Esophagus squamous epithelium (tissue), 5 donors: ENCODE measurements around the gene PLEKHG2. TPM values are rescaled to one million over a fixed set of nuclear protein-coding genes. Genes with fewer than 3 reads are reported as not detected.
A peak's percentile ranks its signal among the peaks of the same experiment; 100 is the strongest.

Experiments used
- DNase-seq: peaks from one replicate; lab custom pipeline; 2025; lab: John Stamatoyannopoulos, UW
- H3K27ac ChIP-seq, 4 donors: fragments of 200-600 bp; sonication (generic); one replicate each; pipeline ENCODE4 v1.5.1; 2016 to 2019; ENCODE audit warnings: mild to moderate bottlenecking in 1 of 4
- H3K27me3 ChIP-seq, 4 donors: fragments of 200-600 bp; sonication (generic); 1 replicate in 3 of 4; 2 replicates in 1 of 4; pipeline versions ENCODE4 v1.5.1 to v1.6.0; 2017 to 2021; ENCODE audit warnings: antibody characterized with exemption in 1 of 4
- H3K36me3 ChIP-seq, 3 donors: fragments of 200-600 bp; sonication (generic); one replicate each; pipeline ENCODE4 v1.5.1; 2016 to 2019
- H3K4me1 ChIP-seq, 3 donors: fragments of 200-600 bp; sonication (generic); one replicate each; pipeline ENCODE4 v1.5.1; 2017 to 2019
- H3K4me3 ChIP-seq, 4 donors: fragments of 200-600 bp; sonication (generic); 1 replicate in 3 of 4; 2 replicates in 1 of 4; pipeline ENCODE4 v1.5.1; 2016 to 2019; ENCODE audit warnings: mild to moderate bottlenecking in 2 of 4, moderate library complexity in 1 of 4
- H3K9me3 ChIP-seq, 3 donors: fragments of 200-600 bp; sonication (generic); one replicate each; pipeline ENCODE4 v1.5.1; 2016 to 2019
- CTCF ChIP-seq, 6 experiments: fragments of 450-650 bp in 4 of 6; fragments of 200-600 bp in 2 of 6; sonication (generic) in 2 of 6; IDR thresholded peaks; one replicate each; pipeline ENCODE4 v1.5.1; 2016 to 2019; ENCODE audit warnings: antibody characterized with exemption in 6 of 6, mild to moderate bottlenecking in 4 of 6, moderate library complexity in 4 of 6
- POLR2A ChIP-seq, 4 donors: fragments of 450-650 bp; IDR thresholded peaks; one replicate each; pipeline ENCODE4 v1.6.1; 2017; ENCODE audit warnings: antibody characterized with exemption in 4 of 4, mild to moderate bottlenecking in 4 of 4, moderate library complexity in 3 of 4
- WGBS, 2 donors: methylation state at CpG; one replicate each; pipeline ENCODE4 v1.1.5; 2018; 5-methylcytosine and 5-hydroxymethylcytosine counted together
- intact Hi-C: fragments of 100-400 bp; cut with DNase I; formaldehyde crosslinking; loops from one replicate; pipeline ENCODE4 v1.15.0; 2022
- total RNA-seq, 4 donors: library from RNA; depleted of rRNA; stranded (reverse); fragments of >200 nt; gene quantifications; one replicate each; pipeline ENCODE4 v1.1.0, GENCODE V29; 2016
- donor health status: DM: yes; HTN: yes; CAD: no.

The PLEKHG2 gene
- 1 to 10 TPM; 4.8 to 9.3 (median 7.6) TPM for total RNA-seq

- TF ChIP-seq POLR2A (IDR thresholded peaks at IDR 0.05), result peak in 3 of 4 donors; percentile 56 to 97 (median 78)
- TF ChIP-seq CTCF (IDR thresholded peaks at IDR 0.05), result peak; percentile 75 to 94 (median 90)
- Histone ChIP-seq H3K36me3 (peaks cover 11 to 19% (median 15%) of the 10 kb centered on the region in 3 donors), H3K9me3 (no peaks in the 10 kb centered on the region), H3K27ac (peak within 1 kb of the TSS; percentile 99), H3K4me1 (peaks cover 19 to 69% (median 32%) of the 10 kb centered on the region in 3 donors), H3K27me3 (no peaks in the 10 kb centered on the region), H3K4me3 (peak within 1 kb of the TSS; percentile 64 to 90 (median 79))
- peak; percentile 96 for DNase-seq
- intact Hi-C loops, result no loop called here
- 0 to 2% methylated on average over 13 to 16 of the region's 60 CpGs for WGBS, 2 donors
Measured at GRCh38 chr19:39412100-39412866, at the start of gene PLEKHG2. Gene PLEKHG2 (plus strand): TSS chr19:39412669. CDS start chr19:39414087, 1,418 bp downstream.

DNA sequence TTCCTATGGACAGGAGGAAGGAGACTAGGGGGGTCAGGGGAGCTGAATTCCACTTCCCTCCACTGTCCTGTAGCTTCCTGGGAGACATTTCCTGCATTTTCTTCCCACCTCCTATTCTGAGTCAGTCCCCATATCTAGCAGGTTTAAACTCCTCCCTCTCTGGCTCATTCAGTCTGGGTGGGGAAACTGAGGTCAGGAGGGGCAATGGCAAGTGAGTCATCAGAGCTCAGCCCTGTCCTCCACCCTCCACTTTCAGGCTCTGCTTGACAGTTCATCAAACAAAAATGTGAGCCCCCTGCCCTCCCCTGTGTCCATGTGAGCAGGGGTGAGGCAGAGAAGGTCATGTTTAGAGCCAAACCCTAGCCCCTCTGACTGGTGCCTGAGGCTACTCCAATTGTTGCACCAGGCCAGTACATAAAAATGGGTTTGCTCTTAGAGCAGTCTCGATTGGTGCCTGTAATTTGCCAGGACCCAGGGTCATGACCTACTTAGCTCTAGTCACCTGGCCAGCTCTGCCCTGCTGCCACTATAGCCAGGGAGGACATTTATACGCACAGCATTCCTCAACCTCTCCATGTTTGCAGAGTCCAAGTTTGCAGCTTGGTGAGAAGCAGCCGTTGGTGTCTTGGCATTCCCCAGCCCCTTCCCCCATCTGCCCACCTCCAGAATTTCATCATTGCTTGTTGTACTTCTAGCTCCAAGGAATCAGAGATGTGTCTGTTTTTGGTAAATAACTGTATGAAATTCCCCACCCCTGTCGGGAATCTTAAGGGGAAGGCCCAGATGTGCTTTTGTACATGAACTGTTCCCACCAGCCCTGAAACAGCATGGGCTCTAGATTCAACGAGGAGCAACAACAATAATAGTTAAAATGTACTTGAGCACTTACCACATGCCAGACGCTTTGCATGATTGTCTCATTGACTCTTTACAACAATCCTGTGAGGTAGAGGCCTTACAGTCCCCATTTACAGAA lies 49.5 kb upstream of the PLEKHG2 start:
- H3K4me3 ChIP-seq, result no peak overlapping the region
- intact Hi-C loops, result no loop called here
- no peak for DNase-seq
- TF ChIP-seq POLR2A (IDR thresholded peaks at IDR 0.05) (no peak), CTCF (IDR thresholded peaks at IDR 0.05) (no peak)
- WGBS, 2 donors, result 63 to 69% methylated on average over 5 of the region's 6 CpGs
- H3K27me3 ChIP-seq, result no peaks in the 10 kb centered on the region
- peaks cover 7 to 99% (median 16%) of the 10 kb centered on the region in 3 donors for H3K36me3 ChIP-seq
- peaks cover 0 to 51% (median 6%) of the 10 kb centered on the region in 3 donors for H3K4me1 ChIP-seq
- H3K27ac ChIP-seq, result peak overlapping the region; percentile 40 to 88 (median 77)
- no peaks in the 10 kb centered on the region for H3K9me3 ChIP-seq

DNA sequence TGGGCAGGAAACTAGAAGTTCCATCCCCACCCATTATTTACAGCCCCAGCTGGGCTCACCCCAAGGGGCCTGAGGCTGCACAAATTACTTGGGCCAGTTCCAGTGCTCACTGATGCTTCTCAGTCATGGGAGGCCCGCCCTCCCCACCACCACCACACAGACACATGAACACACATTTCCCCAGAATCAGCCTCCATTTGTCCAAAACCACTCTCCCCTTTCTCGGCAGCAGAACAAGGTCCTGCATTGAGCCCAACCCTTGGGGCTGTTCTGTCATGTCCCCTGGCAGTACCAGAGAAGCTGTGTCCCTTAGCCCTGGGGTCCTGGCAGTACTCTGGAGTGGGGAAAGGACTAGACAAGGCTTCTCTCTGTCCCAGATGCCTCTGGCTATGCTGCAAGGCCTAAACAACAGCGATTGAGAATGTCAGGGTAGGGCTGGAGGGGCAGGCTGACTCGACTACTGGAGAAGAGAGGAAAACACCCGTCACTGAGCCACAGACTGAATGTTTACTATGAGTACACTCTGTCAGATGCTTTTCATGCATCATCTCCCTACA lies 48.5 kb upstream of the PLEKHG2 start:
- intact Hi-C loops, result no loop called here
- H3K27me3 ChIP-seq, result no peaks in the 10 kb centered on the region
- H3K36me3 ChIP-seq, result peaks cover 7 to 99% (median 17%) of the 10 kb centered on the region in 3 donors
- WGBS, 2 donors, result 53 to 54% methylated on average over 2 to 3 of the region's 5 CpGs
- no peaks in the 10 kb centered on the region for H3K9me3 ChIP-seq
- H3K4me3 ChIP-seq, result no peak overlapping the region
- peak overlapping the region; percentile 40 to 88 (median 77) for H3K27ac ChIP-seq
- TF ChIP-seq CTCF (IDR thresholded peaks at IDR 0.05) (no peak), POLR2A (IDR thresholded peaks at IDR 0.05) (no peak)
- no peak for DNase-seq
- H3K4me1 ChIP-seq, result peaks cover 0 to 51% (median 6%) of the 10 kb centered on the region in 3 donors

GRCh38 chr19:39365531-39365930 lies 46.9 kb upstream of the PLEKHG2 start:
- Histone ChIP-seq H3K27me3 (no peaks in the 10 kb centered on the region), H3K4me1 (peaks cover 0 to 56% (median 6%) of the 10 kb centered on the region in 3 donors), H3K36me3 (peaks cover 7 to 99% (median 22%) of the 10 kb centered on the region in 3 donors), H3K4me3 (no peak overlapping the region), H3K27ac (peak overlapping the region in 2 of 4 donors; percentile 52 to 76), H3K9me3 (no peaks in the 10 kb centered on the region)
- no peak for TF ChIP-seq POLR2A (IDR thresholded peaks at IDR 0.05)
- no peak for TF ChIP-seq CTCF (IDR thresholded peaks at IDR 0.05)
- intact Hi-C loops, result no loop called here
- 100% methylated on average over 1 of the region's 1 CpG for WGBS, 2 donors
- DNase-seq, result no peak
